Measurements from ENCODE around the gene UBE2G1. TPM values are rescaled to one million over a fixed set of nuclear protein-coding genes. Genes with fewer than 3 reads are reported as not detected.

Gene UBE2G1
- total and polyA plus RNA-seq, 4 experiments from 2014 or later = 56.9 to 69.4 (median 62.0) TPM

- POLR2A ChIA-PET (ENCODE audit: partially characterized antibody) = no interaction called here
- Histone ChIP-seq H3K4me3 (ENCODE audit: low read length in 2 of 2) (no peak overlapping the region), H3K27me3 (ENCODE audit: insufficient read depth, low read length) (no peaks in the 10 kb centered on the region), H3K4me1 (ENCODE audit: insufficient read depth, low read length) (no peaks in the 10 kb centered on the region), H3K27ac (ENCODE audit: low read depth, low read length) (no peak overlapping the region), H3K9me3 (ENCODE audit: control insufficient read depth in 1 of 2, low read length in 2 of 2) (no peaks in the 10 kb centered on the region), H3K36me3 (ENCODE audit: insufficient read depth, low read length) (no peaks in the 10 kb centered on the region)
- CTCF ChIA-PET (ENCODE audit: partially characterized antibody) = interaction anchor here (2.5 kb wide), 1 partner anchor 206 kb away, joined by 8 read pairs; no protein-coding TSS in a partner anchor
- H3K27ac Mint-ChIP-seq = no peak overlapping the region
- no peak overlapping the region for H3K4me3 Mint-ChIP-seq
- intact Hi-C loops (cut with micrococcal nuclease) = no loop called here
- no peaks in the 10 kb centered on the region for H3K27me3 Mint-ChIP-seq
- H3K4me1 Mint-ChIP-seq = no peaks in the 10 kb centered on the region
- no peak for DNase-seq
- no peaks in the 10 kb centered on the region for H3K36me3 Mint-ChIP-seq
- H3K9me3 Mint-ChIP-seq = no peaks in the 10 kb centered on the region
Observed at GRCh38 chr17:4406386-4406785, 39.9 kb upstream of the UBE2G1 start.

- no peak overlapping the region for H3K4me3 Mint-ChIP-seq
- no peaks in the 10 kb centered on the region for H3K4me1 Mint-ChIP-seq
- intact Hi-C loops (cut with micrococcal nuclease) = no loop called here
- DNase-seq = no peak
- H3K9me3 ChIP-seq (ENCODE audit: control insufficient read depth in 1 of 2, low read length in 2 of 2) = no peaks in the 10 kb centered on the region
- no peaks in the 10 kb centered on the region for H3K36me3 ChIP-seq (ENCODE audit: insufficient read depth, low read length)
- H3K36me3 Mint-ChIP-seq = no peaks in the 10 kb centered on the region
- H3K27ac Mint-ChIP-seq = peak overlapping the region in 1 of 7 donors; percentile 2
- CTCF ChIA-PET (ENCODE audit: partially characterized antibody) = interaction anchor here (1.2 to 2.5 kb wide), 3 partner anchors 190 to 205 kb away, joined by 3 to 8 read pairs (median 5); no protein-coding TSS in a partner anchor
- no peaks in the 10 kb centered on the region for H3K27me3 ChIP-seq (ENCODE audit: insufficient read depth, low read length)
- H3K27ac ChIP-seq (ENCODE audit: low read depth, low read length) = no peak overlapping the region
- no peaks in the 10 kb centered on the region for H3K9me3 Mint-ChIP-seq
- POLR2A ChIA-PET (ENCODE audit: partially characterized antibody) = interaction anchor here (0.6 kb wide), 1 partner anchor 29 kb away, joined by 3 read pairs; no protein-coding TSS in a partner anchor
- no peaks in the 10 kb centered on the region for H3K4me1 ChIP-seq (ENCODE audit: insufficient read depth, low read length)
- no peak overlapping the region for H3K4me3 ChIP-seq (ENCODE audit: low read length in 2 of 2)
- H3K27me3 Mint-ChIP-seq = no peaks in the 10 kb centered on the region
Observed at GRCh38 chr17:4405699-4406098, 39.2 kb upstream of the UBE2G1 start.

- no peaks in the 10 kb centered on the region for H3K27me3 Mint-ChIP-seq
- no peaks in the 10 kb centered on the region for H3K36me3 Mint-ChIP-seq
- Histone ChIP-seq H3K4me3 (ENCODE audit: low read length in 2 of 2) (no peak overlapping the region), H3K27ac (ENCODE audit: low read depth, low read length) (no peak overlapping the region), H3K27me3 (ENCODE audit: insufficient read depth, low read length) (no peaks in the 10 kb centered on the region), H3K36me3 (ENCODE audit: insufficient read depth, low read length) (no peaks in the 10 kb centered on the region), H3K4me1 (ENCODE audit: insufficient read depth, low read length) (no peaks in the 10 kb centered on the region), H3K9me3 (ENCODE audit: control insufficient read depth in 1 of 2, low read length in 2 of 2) (no peaks in the 10 kb centered on the region)
- no peak overlapping the region for H3K4me3 Mint-ChIP-seq
- H3K9me3 Mint-ChIP-seq = no peaks in the 10 kb centered on the region
- ChIA-PET CTCF (ENCODE audit: partially characterized antibody) (interaction anchor here (1.2 kb wide), 2 partner anchors 190 to 200 kb away, joined by 3 to 5 read pairs; no protein-coding TSS in a partner anchor), POLR2A (ENCODE audit: partially characterized antibody) (no interaction called here)
- no peaks in the 10 kb centered on the region for H3K4me1 Mint-ChIP-seq
- intact Hi-C loops (cut with micrococcal nuclease) = no loop called here
- DNase-seq = no peak
- peak overlapping the region in 1 of 7 donors; percentile 42 for H3K27ac Mint-ChIP-seq
Observed at GRCh38 chr17:4405038-4405669, 38.7 kb upstream of the UBE2G1 start.

- no peaks in the 10 kb centered on the region for H3K9me3 ChIP-seq (ENCODE audit: control insufficient read depth in 1 of 2, low read length in 2 of 2)
- intact Hi-C loops (cut with micrococcal nuclease) = no loop called here
- Mint-ChIP-seq H3K36me3 (no peaks in the 10 kb centered on the region), H3K9me3 (no peaks in the 10 kb centered on the region), H3K4me1 (peaks cover 9 to 14% (median 12%) of the 10 kb centered on the region in 4 donors), H3K27ac (no peak overlapping the region), H3K27me3 (no peaks in the 10 kb centered on the region), H3K4me3 (no peak overlapping the region)
- H3K4me1 ChIP-seq (ENCODE audit: insufficient read depth, low read length) = peaks cover 7% of the 10 kb centered on the region
- no peaks in the 10 kb centered on the region for H3K36me3 ChIP-seq (ENCODE audit: insufficient read depth, low read length)
- CTCF ChIA-PET (ENCODE audit: partially characterized antibody) = interaction anchor here (2.0 kb wide), 1 partner anchor 181 kb away, joined by 4 read pairs; no protein-coding TSS in a partner anchor
- no peak overlapping the region for H3K4me3 ChIP-seq (ENCODE audit: low read length in 2 of 2)
- POLR2A ChIA-PET (ENCODE audit: partially characterized antibody) = no interaction called here
- H3K27ac ChIP-seq (ENCODE audit: low read depth, low read length) = no peak overlapping the region
- no peak for DNase-seq
- no peaks in the 10 kb centered on the region for H3K27me3 ChIP-seq (ENCODE audit: insufficient read depth, low read length)
Observed at GRCh38 chr17:4397840-4398239, 31.4 kb upstream of the UBE2G1 start.

GRCh38 chr17:4395111-4395478 lies 28.6 kb upstream of the UBE2G1 start:
- Histone ChIP-seq H3K9me3 (ENCODE audit: control insufficient read depth in 1 of 2, low read length in 2 of 2) (no peaks in the 10 kb centered on the region), H3K27ac (ENCODE audit: low read depth, low read length) (no peak overlapping the region), H3K36me3 (ENCODE audit: insufficient read depth, low read length) (no peaks in the 10 kb centered on the region), H3K4me1 (ENCODE audit: insufficient read depth, low read length) (peaks cover 7% of the 10 kb centered on the region), H3K4me3 (ENCODE audit: low read length in 2 of 2) (no peak overlapping the region), H3K27me3 (ENCODE audit: insufficient read depth, low read length) (no peaks in the 10 kb centered on the region)
- Mint-ChIP-seq H3K9me3 (no peaks in the 10 kb centered on the region), H3K4me1 (peaks cover 9 to 14% (median 12%) of the 10 kb centered on the region in 4 donors), H3K36me3 (no peaks in the 10 kb centered on the region), H3K27me3 (no peaks in the 10 kb centered on the region), H3K4me3 (no peak overlapping the region), H3K27ac (peak overlapping the region in 1 of 7 donors; percentile 0)
- DNase-seq = no peak
- POLR2A ChIA-PET (ENCODE audit: partially characterized antibody) = no interaction called here
- CTCF ChIA-PET (ENCODE audit: partially characterized antibody) = interaction anchor here (0.6 to 1.5 kb wide), 2 partner anchors 9 to 32 kb away, joined by 3 read pairs; no protein-coding TSS in a partner anchor
- intact Hi-C loops (cut with micrococcal nuclease) = no loop called here

- H3K36me3 ChIP-seq (ENCODE audit: insufficient read depth, low read length) = no peaks in the 10 kb centered on the region
- peaks cover 9 to 14% (median 12%) of the 10 kb centered on the region in 4 donors for H3K4me1 Mint-ChIP-seq
- H3K4me1 ChIP-seq (ENCODE audit: insufficient read depth, low read length) = peaks cover 7% of the 10 kb centered on the region
- no peaks in the 10 kb centered on the region for H3K27me3 Mint-ChIP-seq
- no peak overlapping the region for H3K27ac ChIP-seq (ENCODE audit: low read depth, low read length)
- H3K36me3 Mint-ChIP-seq = no peaks in the 10 kb centered on the region
- DNase-seq = no peak
- ChIA-PET POLR2A (ENCODE audit: partially characterized antibody) (interaction anchor here (0.6 to 1.1 kb wide), 2 partner anchors 17 to 189 kb away, joined by 3 to 4 read pairs; no protein-coding TSS in a partner anchor), CTCF (ENCODE audit: partially characterized antibody) (interaction anchor here (0.6 kb wide), 1 partner anchor 32 kb away, joined by 3 read pairs; no protein-coding TSS in a partner anchor)
- H3K4me3 Mint-ChIP-seq = no peak overlapping the region
- no peaks in the 10 kb centered on the region for H3K27me3 ChIP-seq (ENCODE audit: insufficient read depth, low read length)
- peak overlapping the region in 3 of 7 donors; percentile 0 to 72 (median 30) for H3K27ac Mint-ChIP-seq
- no peaks in the 10 kb centered on the region for H3K9me3 Mint-ChIP-seq
- no peak overlapping the region for H3K4me3 ChIP-seq (ENCODE audit: low read length in 2 of 2)
- no peaks in the 10 kb centered on the region for H3K9me3 ChIP-seq (ENCODE audit: control insufficient read depth in 1 of 2, low read length in 2 of 2)
- intact Hi-C loops (cut with micrococcal nuclease) = no loop called here
Observed at GRCh38 chr17:4394208-4395110, 28.0 kb upstream of the UBE2G1 start.

- no peak overlapping the region for H3K4me3 ChIP-seq (ENCODE audit: low read length in 2 of 2)
- no peaks in the 10 kb centered on the region for H3K36me3 ChIP-seq (ENCODE audit: insufficient read depth, low read length)
- H3K27me3 ChIP-seq (ENCODE audit: insufficient read depth, low read length) = no peaks in the 10 kb centered on the region
- H3K4me1 ChIP-seq (ENCODE audit: insufficient read depth, low read length) = peaks cover 7% of the 10 kb centered on the region
- H3K27ac Mint-ChIP-seq = peak overlapping the region in 1 of 7 donors; percentile 63
- no peak for DNase-seq
- no peaks in the 10 kb centered on the region for H3K27me3 Mint-ChIP-seq
- H3K9me3 Mint-ChIP-seq = no peaks in the 10 kb centered on the region
- no peak overlapping the region for H3K4me3 Mint-ChIP-seq
- H3K9me3 ChIP-seq (ENCODE audit: control insufficient read depth in 1 of 2, low read length in 2 of 2) = no peaks in the 10 kb centered on the region
- POLR2A ChIA-PET (ENCODE audit: partially characterized antibody) = interaction anchor here (1.1 kb wide), 1 partner anchor 16 kb away, joined by 3 read pairs; no protein-coding TSS in a partner anchor
- H3K4me1 Mint-ChIP-seq = peaks cover 9 to 14% (median 12%) of the 10 kb centered on the region in 4 donors
- H3K27ac ChIP-seq (ENCODE audit: low read depth, low read length) = no peak overlapping the region
- intact Hi-C loops (cut with micrococcal nuclease) = no loop called here
- no peaks in the 10 kb centered on the region for H3K36me3 Mint-ChIP-seq
- CTCF ChIA-PET (ENCODE audit: partially characterized antibody) = no interaction called here
Observed at GRCh38 chr17:4393806-4394205, 27.3 kb upstream of the UBE2G1 start.

Measured in CD4-positive, alpha-beta memory T cell (primary cell).